HepG2 (cell line): ENCODE measurements around the gene TBC1D10B. TPM values are rescaled to one million over a fixed set of nuclear protein-coding genes. Genes with fewer than 3 reads are reported as not detected.

Experiments
- POLR2AphosphoS5 ChIP-seq: IDR thresholded peaks from 2 replicates; pipeline ENCODE4 v1.6.1; 2012; ENCODE audit warnings: low read depth, low read length
- RXRA ChIP-seq: sonication (generic); formaldehyde crosslinking; IDR thresholded peaks from 2 replicates; pipeline ENCODE4 v1.5.1; 2020; ENCODE audit warnings: missing genetic modification reagents
- SETDB1 ChIP-seq: sonication (generic); formaldehyde crosslinking; IDR thresholded peaks from 2 replicates; pipeline ENCODE4 v1.5.1; 2020; ENCODE audit warnings: missing genetic modification reagents, mild to moderate bottlenecking, borderline replicate concordance
- ZNF430 ChIP-seq: sonication (generic); formaldehyde crosslinking; IDR thresholded peaks from 2 replicates; pipeline ENCODE4 v1.9.0; 2021; ENCODE audit warnings: mild to moderate bottlenecking, missing genetic modification reagents
- ZNF772 ChIP-seq: sonication (generic); formaldehyde crosslinking; IDR thresholded peaks from 2 replicates; pipeline ENCODE4 v1.5.0; 2020; ENCODE audit warnings: mild to moderate bottlenecking, missing genetic modification reagents
- ZSCAN12 ChIP-seq: sonication (generic); formaldehyde crosslinking; IDR thresholded peaks from 2 replicates; pipeline ENCODE4 v1.9.0; 2021; ENCODE audit warnings: mild to moderate bottlenecking, missing genetic modification reagents
- ZSCAN21 ChIP-seq: sonication (generic); formaldehyde crosslinking; IDR thresholded peaks from 2 replicates; pipeline ENCODE4 v1.8.0; 2022; ENCODE audit warnings: mild to moderate bottlenecking, missing genetic modification reagents, moderate library complexity, borderline replicate concordance
- polyA plus RNA-seq, 8 experiments: library from polyadenylated mRNA; depleted of rRNA in 3 of 8; stranded (reverse) in 7 of 8; unstranded in 1 of 8; fragments of >200 nt; fragmentation: Illumina TruSeq in 4 of 8; extraction: Trizol in 4 of 8; gene quantifications; 2 replicates each; pipeline versions ENCODE4 v1.2.1 to v1.2.3, GENCODE V29; 2011 to 2016; ENCODE audit warnings: low read depth in 4 of 8, missing spikeins in 1 of 8, mixed read lengths in 1 of 8; ENCODE audit not compliant: insufficient read depth in 1 of 8
- total RNA-seq, 5 experiments: library from RNA; depleted of rRNA; stranded (reverse); fragments of >200 nt; fragmentation: Illumina TruSeq; extraction: Trizol; gene quantifications; 2 replicates each; pipeline ENCODE4 v1.2.3, GENCODE V29; 2016; ENCODE audit warnings: low read depth in 1 of 5
- TF ChIP-seq, protein P1 (sequence below): sonication (generic); formaldehyde crosslinking; IDR thresholded peaks from 2 replicates; pipeline ENCODE4 v1.4.0; 2020; ENCODE audit warnings: missing genetic modification reagents
- TF ChIP-seq, protein P2 (sequence below): IDR thresholded peaks from 2 replicates; pipeline ENCODE4 v1.6.1; 2016; ENCODE audit warnings: low read depth, borderline replicate concordance
- TF ChIP-seq, protein P3 (sequence below), 2 experiments: fragments of 450-650 bp in 1 of 2; sonication (generic) in 1 of 2; formaldehyde crosslinking in 1 of 2; IDR thresholded peaks; 2 replicates each; pipeline versions ENCODE4 v1.6.1 to v1.8.0; 2016 to 2022; ENCODE audit warnings: antibody characterized with exemption in 1 of 2, mild to moderate bottlenecking in 1 of 2, missing genetic modification reagents in 1 of 2
- TF ChIP-seq, protein P4 (sequence below): sonication (generic); formaldehyde crosslinking; IDR thresholded peaks from 2 replicates; pipeline ENCODE4 v1.4.0; 2020; ENCODE audit warnings: missing genetic modification reagents
- TF ChIP-seq, protein P5 (sequence below): sonication (generic); formaldehyde crosslinking; IDR thresholded peaks from 2 replicates; pipeline ENCODE4 v1.8.0; 2022; ENCODE audit warnings: mild to moderate bottlenecking, missing genetic modification reagents; ENCODE audit not compliant: insufficient replicate concordance

TBC1D10B gene
- total and polyA plus RNA-seq, 2 of the 13 experiments (the other 11 are each of a cell fraction or from before 2014, with no cell fraction given) = 15.7 to 24.8 TPM

DNA sequence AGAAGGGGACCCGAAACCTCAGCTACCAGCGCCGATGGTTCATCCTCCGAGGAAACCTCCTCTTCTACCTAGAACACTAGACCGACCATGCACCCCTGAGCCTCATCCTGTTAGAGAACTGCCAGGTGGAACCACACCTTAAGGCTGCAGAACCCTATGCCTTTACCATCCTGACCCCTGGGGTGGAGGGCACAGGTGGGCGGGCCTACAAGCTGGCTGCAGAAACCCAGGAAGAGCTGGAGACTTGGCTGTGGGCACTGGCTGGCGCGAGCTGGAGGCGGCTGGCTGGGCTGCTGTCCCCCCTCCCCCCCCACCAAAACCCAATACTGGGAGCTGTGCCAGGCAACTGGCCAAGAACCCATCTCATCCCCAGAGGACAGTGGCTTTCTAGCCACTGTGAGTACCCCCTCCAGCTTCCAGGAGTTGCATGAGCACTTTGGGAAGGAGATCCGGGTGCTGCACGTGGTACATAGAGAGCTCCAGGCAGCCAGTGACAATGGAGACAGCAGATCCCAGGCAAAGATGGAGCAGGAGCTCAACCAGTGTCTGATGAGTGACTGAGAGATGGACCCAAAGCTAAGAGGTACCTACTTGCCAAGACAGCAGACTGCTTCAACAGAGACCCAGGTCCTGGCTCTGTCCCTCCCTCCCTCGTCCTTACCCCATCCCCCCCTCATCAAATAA lies 13.8 kb downstream of the TBC1D10B start (continued):
- TF ChIP-seq, protein P1, sequence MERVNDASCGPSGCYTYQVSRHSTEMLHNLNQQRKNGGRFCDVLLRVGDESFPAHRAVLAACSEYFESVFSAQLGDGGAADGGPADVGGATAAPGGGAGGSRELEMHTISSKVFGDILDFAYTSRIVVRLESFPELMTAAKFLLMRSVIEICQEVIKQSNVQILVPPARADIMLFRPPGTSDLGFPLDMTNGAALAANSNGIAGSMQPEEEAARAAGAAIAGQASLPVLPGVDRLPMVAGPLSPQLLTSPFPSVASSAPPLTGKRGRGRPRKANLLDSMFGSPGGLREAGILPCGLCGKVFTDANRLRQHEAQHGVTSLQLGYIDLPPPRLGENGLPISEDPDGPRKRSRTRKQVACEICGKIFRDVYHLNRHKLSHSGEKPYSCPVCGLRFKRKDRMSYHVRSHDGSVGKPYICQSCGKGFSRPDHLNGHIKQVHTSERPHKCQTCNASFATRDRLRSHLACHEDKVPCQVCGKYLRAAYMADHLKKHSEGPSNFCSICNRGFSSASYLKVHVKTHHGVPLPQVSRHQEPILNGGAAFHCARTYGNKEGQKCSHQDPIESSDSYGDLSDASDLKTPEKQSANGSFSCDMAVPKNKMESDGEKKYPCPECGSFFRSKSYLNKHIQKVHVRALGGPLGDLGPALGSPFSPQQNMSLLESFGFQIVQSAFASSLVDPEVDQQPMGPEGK = 0 out of 2 replicates have a peak, but pooled peaks have one; percentile 9
- peak; percentile 32; the same call in 1 of the 2 replicates for TF ChIP-seq ZSCAN21
- TF ChIP-seq ZNF772 (CRISPR knock-in tag) = 0 out of 2 replicates have a peak, but pooled peaks have one; percentile 5
- TF ChIP-seq, protein P2, sequence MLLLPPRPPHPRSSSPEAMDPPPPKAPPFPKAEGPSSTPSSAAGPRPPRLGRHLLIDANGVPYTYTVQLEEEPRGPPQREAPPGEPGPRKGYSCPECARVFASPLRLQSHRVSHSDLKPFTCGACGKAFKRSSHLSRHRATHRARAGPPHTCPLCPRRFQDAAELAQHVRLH (CRISPR knock-in tag) = 0 out of 2 replicates have a peak, but pooled peaks have one; percentile 18
- TF ChIP-seq, protein P3, sequence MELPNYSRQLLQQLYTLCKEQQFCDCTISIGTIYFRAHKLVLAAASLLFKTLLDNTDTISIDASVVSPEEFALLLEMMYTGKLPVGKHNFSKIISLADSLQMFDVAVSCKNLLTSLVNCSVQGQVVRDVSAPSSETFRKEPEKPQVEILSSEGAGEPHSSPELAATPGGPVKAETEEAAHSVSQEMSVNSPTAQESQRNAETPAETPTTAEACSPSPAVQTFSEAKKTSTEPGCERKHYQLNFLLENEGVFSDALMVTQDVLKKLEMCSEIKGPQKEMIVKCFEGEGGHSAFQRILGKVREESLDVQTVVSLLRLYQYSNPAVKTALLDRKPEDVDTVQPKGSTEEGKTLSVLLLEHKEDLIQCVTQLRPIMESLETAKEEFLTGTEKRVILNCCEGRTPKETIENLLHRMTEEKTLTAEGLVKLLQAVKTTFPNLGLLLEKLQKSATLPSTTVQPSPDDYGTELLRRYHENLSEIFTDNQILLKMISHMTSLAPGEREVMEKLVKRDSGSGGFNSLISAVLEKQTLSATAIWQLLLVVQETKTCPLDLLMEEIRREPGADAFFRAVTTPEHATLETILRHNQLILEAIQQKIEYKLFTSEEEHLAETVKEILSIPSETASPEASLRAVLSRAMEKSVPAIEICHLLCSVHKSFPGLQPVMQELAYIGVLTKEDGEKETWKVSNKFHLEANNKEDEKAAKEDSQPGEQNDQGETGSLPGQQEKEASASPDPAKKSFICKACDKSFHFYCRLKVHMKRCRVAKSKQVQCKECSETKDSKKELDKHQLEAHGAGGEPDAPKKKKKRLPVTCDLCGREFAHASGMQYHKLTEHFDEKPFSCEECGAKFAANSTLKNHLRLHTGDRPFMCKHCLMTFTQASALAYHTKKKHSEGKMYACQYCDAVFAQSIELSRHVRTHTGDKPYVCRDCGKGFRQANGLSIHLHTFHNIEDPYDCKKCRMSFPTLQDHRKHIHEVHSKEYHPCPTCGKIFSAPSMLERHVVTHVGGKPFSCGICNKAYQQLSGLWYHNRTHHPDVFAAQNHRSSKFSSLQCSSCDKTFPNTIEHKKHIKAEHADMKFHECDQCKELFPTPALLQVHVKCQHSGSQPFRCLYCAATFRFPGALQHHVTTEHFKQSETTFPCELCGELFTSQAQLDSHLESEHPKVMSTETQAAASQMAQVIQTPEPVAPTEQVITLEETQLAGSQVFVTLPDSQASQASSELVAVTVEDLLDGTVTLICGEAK (IDR thresholded peaks at IDR 0.05) = no peak
- TF ChIP-seq, protein P3 (CRISPR knock-in tag; IDR thresholded peaks at IDR 0.05) = 0 out of 2 replicates have a peak, but pooled peaks have one; percentile 13
- TF ChIP-seq ZNF430 (CRISPR knock-in tag) = no peak
- TF ChIP-seq ZSCAN12 (CRISPR knock-in tag) = no peak
- 0 out of 2 replicates have a peak, but pooled peaks have one; percentile 14 for TF ChIP-seq POLR2AphosphoS5
- TF ChIP-seq, protein P4, sequence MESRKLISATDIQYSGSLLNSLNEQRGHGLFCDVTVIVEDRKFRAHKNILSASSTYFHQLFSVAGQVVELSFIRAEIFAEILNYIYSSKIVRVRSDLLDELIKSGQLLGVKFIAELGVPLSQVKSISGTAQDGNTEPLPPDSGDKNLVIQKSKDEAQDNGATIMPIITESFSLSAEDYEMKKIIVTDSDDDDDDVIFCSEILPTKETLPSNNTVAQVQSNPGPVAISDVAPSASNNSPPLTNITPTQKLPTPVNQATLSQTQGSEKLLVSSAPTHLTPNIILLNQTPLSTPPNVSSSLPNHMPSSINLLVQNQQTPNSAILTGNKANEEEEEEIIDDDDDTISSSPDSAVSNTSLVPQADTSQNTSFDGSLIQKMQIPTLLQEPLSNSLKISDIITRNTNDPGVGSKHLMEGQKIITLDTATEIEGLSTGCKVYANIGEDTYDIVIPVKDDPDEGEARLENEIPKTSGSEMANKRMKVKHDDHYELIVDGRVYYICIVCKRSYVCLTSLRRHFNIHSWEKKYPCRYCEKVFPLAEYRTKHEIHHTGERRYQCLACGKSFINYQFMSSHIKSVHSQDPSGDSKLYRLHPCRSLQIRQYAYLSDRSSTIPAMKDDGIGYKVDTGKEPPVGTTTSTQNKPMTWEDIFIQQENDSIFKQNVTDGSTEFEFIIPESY = peak; percentile 77
- TF ChIP-seq SETDB1 = no peak
- TF ChIP-seq RXRA (CRISPR knock-in tag) = no peak
- TF ChIP-seq, protein P5, sequence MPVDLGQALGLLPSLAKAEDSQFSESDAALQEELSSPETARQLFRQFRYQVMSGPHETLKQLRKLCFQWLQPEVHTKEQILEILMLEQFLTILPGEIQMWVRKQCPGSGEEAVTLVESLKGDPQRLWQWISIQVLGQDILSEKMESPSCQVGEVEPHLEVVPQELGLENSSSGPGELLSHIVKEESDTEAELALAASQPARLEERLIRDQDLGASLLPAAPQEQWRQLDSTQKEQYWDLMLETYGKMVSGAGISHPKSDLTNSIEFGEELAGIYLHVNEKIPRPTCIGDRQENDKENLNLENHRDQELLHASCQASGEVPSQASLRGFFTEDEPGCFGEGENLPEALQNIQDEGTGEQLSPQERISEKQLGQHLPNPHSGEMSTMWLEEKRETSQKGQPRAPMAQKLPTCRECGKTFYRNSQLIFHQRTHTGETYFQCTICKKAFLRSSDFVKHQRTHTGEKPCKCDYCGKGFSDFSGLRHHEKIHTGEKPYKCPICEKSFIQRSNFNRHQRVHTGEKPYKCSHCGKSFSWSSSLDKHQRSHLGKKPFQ (CRISPR knock-in tag) = peak; percentile 48
